PC-9 (cell line): ENCODE results near the gene KIAA0513.

Experiments
- CTCF ChIP-seq: fragments of 200-600 bp; sonication (generic); conservative IDR thresholded peaks from 2 replicates; pipeline ENCODE4 v1.6.1; 2017; ENCODE audit warnings: mixed run types, antibody characterized with exemption, mild to moderate bottlenecking, moderate library complexity
- EZH2 ChIP-seq: fragments of 200-600 bp; sonication (generic); IDR thresholded peaks from 2 replicates; pipeline ENCODE4 v1.8.0; 2017; ENCODE audit warnings: antibody characterized with exemption, low read depth

- TF ChIP-seq CTCF (no peak), EZH2 (no peak)
Measured at GRCh38 chr16:84989749-84990620, 37.6 kb upstream of the KIAA0513 start.
